HCT116 (cell line): ENCODE results near the gene BSN. TPM values are rescaled to one million over a fixed set of nuclear protein-coding genes. Genes with fewer than 3 reads are reported as not detected.

ENCODE experiments used
- ATAC-seq: fragments of 200-7000 bp; cut with Tn5 transposase; 2 replicates; pipeline ENCODE4 v1.9.1; 2020; ENCODE audit warnings: mild to moderate bottlenecking, moderate library complexity
- BruUV-seq: library from RNA; stranded (reverse); fragments of 400-500 nt; replicated peaks from 2 replicates; lab custom pipeline; 2021; lab: Mats Ljungman, UMichigan
- CTCF ChIA-PET: fragments of 300-600 bp; sonication (Branson Sonifier 250); formaldehyde crosslinking; loops from one replicate; lab custom pipeline; 2021; ENCODE audit warnings: antibody characterized with exemption; lab: Charles Lee
- POLR2A ChIA-PET: fragments of 300-600, 350-600 bp; sonication (Branson Sonifier 250); formaldehyde crosslinking; loops from one replicate; lab custom pipeline; 2021; ENCODE audit warnings: antibody characterized with exemption; lab: Charles Lee
- RAD21 ChIA-PET, 2 experiments: fragments of 300-600 bp; sonication (Branson Sonifier 250); formaldehyde crosslinking; loops; one replicate each; lab custom pipeline; 2023; ENCODE audit warnings: low total read pairs in 2 of 2; ENCODE audit not compliant: uncharacterized antibody in 2 of 2, unreplicated experiment in 2 of 2, low non-redundant PET in 1 of 2; lab: Charles Lee
- DNase-seq: peaks from one replicate; pipeline ENCODE4 v3.0.0-alpha.2; 2010; ENCODE audit warnings: low read depth, low spot score
- H2AFZ ChIP-seq: fragments of 200-600 bp; shearing (Covaris generic), sonication (generic); 2 replicates; pipeline ENCODE4 v1.6.1; 2017; ENCODE audit warnings: low read depth, mixed run types, mixed read lengths, antibody characterized with exemption, low read length; ENCODE audit not compliant: poor library complexity, severe bottlenecking
- H3K27ac ChIP-seq: 2 replicates; pipeline ENCODE4 v1.5.1; 2012; ENCODE audit warnings: low read depth, low read length
- H3K27me3 ChIP-seq: fragments of 200-600 bp; sonication (generic); 2 replicates; pipeline ENCODE4 v1.6.1; 2016; ENCODE audit warnings: mixed run types, low read length, mixed read lengths; ENCODE audit not compliant: insufficient read depth
- H3K36me3 ChIP-seq, 2 experiments: fragments of 200-500 bp in 1 of 2; fragments of 200-600 bp in 1 of 2; sonication (Bioruptor generic) in 1 of 2; sonication (generic) in 1 of 2; 2 replicates each; pipeline versions ENCODE4 v1.5.1 to v1.6.1; 2014 to 2016; ENCODE audit warnings: low read length in 2 of 2, inconsistent platforms in 1 of 2, mixed read lengths in 1 of 2, mixed run types in 1 of 2; ENCODE audit not compliant: insufficient read depth in 2 of 2, control insufficient read depth in 1 of 2
- H3K4me1 ChIP-seq, 2 experiments: fragments of 200-600 bp in 1 of 2; sonication (generic) in 1 of 2; 2 replicates each; pipeline versions ENCODE4 v1.5.1 to v1.6.1; 2012 to 2017; ENCODE audit warnings: low read length in 2 of 2, inconsistent platforms in 1 of 2, mild to moderate bottlenecking in 1 of 2, mixed read lengths in 1 of 2, mixed run types in 1 of 2, moderate library complexity in 1 of 2; ENCODE audit not compliant: insufficient read depth in 2 of 2, control insufficient read depth in 1 of 2
- H3K4me2 ChIP-seq: fragments of 200-600 bp; sonication (generic); 2 replicates; pipeline ENCODE4 v1.6.1; 2017; ENCODE audit warnings: mixed run types, low read length, mixed read lengths
- H3K4me3 ChIP-seq, 2 experiments: fragments of 200-600 bp in 1 of 2; sonication (generic) in 1 of 2; replicated peaks in 1 of 2; 2 replicates each; pipeline ENCODE4 v1.5.1; 2011 to 2016; ENCODE audit warnings: low read length in 2 of 2, control low read depth in 1 of 2, low read depth in 1 of 2, mild to moderate bottlenecking in 1 of 2, mixed read lengths in 1 of 2, mixed run types in 1 of 2
- H3K79me2 ChIP-seq: fragments of 200-600 bp; sonication (generic); 2 replicates; pipeline ENCODE4 v1.6.1; 2017; ENCODE audit warnings: mild to moderate bottlenecking, mixed run types, low read length, moderate library complexity, mixed read lengths; ENCODE audit not compliant: insufficient read depth
- H3K9ac ChIP-seq: fragments of 200-600 bp; sonication (generic); 2 replicates; pipeline ENCODE4 v1.6.1; 2016; ENCODE audit warnings: low read length, mixed read lengths
- H3K9me2 ChIP-seq: fragments of 200-600 bp; sonication (generic), shearing (Covaris generic); 2 replicates; pipeline ENCODE4 v1.6.1; 2017; ENCODE audit warnings: mixed run types, mild to moderate bottlenecking, moderate library complexity; ENCODE audit not compliant: insufficient read depth
- H3K9me3 ChIP-seq, 2 experiments: fragments of 200-500 bp in 1 of 2; fragments of 200-600 bp in 1 of 2; sonication (Bioruptor generic) in 1 of 2; sonication (generic) in 1 of 2; 2 replicates each; pipeline ENCODE4 v1.6.1; 2014 to 2017; ENCODE audit warnings: low read length in 2 of 2, mixed read lengths in 2 of 2, inconsistent platforms in 1 of 2, low read depth in 1 of 2, mild to moderate bottlenecking in 1 of 2, mixed run types in 1 of 2, moderate library complexity in 1 of 2; ENCODE audit not compliant: control insufficient read depth in 1 of 2, insufficient read depth in 1 of 2
- H4K20me1 ChIP-seq: fragments of 200-600 bp; sonication (generic), shearing (Covaris generic); 2 replicates; pipeline ENCODE4 v1.6.1; 2017; ENCODE audit warnings: mixed run types, mild to moderate bottlenecking, moderate library complexity; ENCODE audit not compliant: insufficient read depth
- CBX3 ChIP-seq: IDR thresholded peaks from 2 replicates; pipeline ENCODE4 v1.6.1; 2012; ENCODE audit warnings: low read depth
- CEBPB ChIP-seq: IDR thresholded peaks from 2 replicates; pipeline ENCODE4 v1.6.1; 2012; ENCODE audit warnings: low read depth
- EGR1 ChIP-seq: IDR thresholded peaks from 2 replicates; pipeline ENCODE4 v1.6.1; 2012; ENCODE audit warnings: low read depth
- EZH2 ChIP-seq: fragments of 200-600 bp; sonication (generic); IDR thresholded peaks from 2 replicates; pipeline ENCODE4 v1.6.1; 2017; ENCODE audit warnings: antibody characterized with exemption, mixed run types
- EZH2phosphoT487 ChIP-seq: fragments of 200-600 bp; IDR thresholded peaks from 2 replicates; pipeline ENCODE4 v1.6.1; 2018; ENCODE audit warnings: antibody characterized with exemption, borderline replicate concordance
- FOSL1 ChIP-seq: IDR thresholded peaks from 2 replicates; pipeline ENCODE4 v1.6.1; 2012; ENCODE audit warnings: low read depth
- JUND ChIP-seq: IDR thresholded peaks from 2 replicates; pipeline ENCODE4 v1.6.1; 2012
- POLR2A ChIP-seq: IDR thresholded peaks from 2 replicates; pipeline ENCODE4 v1.7.0; 2011; ENCODE audit warnings: borderline replicate concordance; ENCODE audit not compliant: insufficient read depth, insufficient read length; ENCODE audit errors: extremely low read depth
- POLR2AphosphoS5 ChIP-seq: IDR thresholded peaks from 2 replicates; pipeline ENCODE4 v1.6.1; 2011; ENCODE audit warnings: mild to moderate bottlenecking, low read depth, low read length, moderate library complexity
- SIN3A ChIP-seq: IDR thresholded peaks from 2 replicates; pipeline ENCODE4 v1.6.1; 2012; ENCODE audit warnings: low read depth
- ZFX ChIP-seq: fragments of 450-650 bp; IDR thresholded peaks from 2 replicates; pipeline ENCODE4 v1.6.1; 2017
- intact Hi-C: fragments of 100-400 bp; cut with micrococcal nuclease; formaldehyde crosslinking; loops from 2 replicates; pipeline ENCODE4 v1.10.0; 2022
- total RNA-seq: library from RNA; stranded (reverse); gene quantifications from one replicate; pipeline ENCODE4 v1.2.1, GENCODE V29; 2021; ENCODE audit not compliant: unreplicated experiment
- TF ChIP-seq, protein P1 (sequence below): IDR thresholded peaks from 2 replicates; pipeline ENCODE4 v1.6.1; 2011; ENCODE audit warnings: mild to moderate bottlenecking, low read length, moderate library complexity; ENCODE audit not compliant: insufficient replicate concordance; ENCODE audit errors: extremely low read depth
- TF ChIP-seq, protein P2 (sequence below): IDR thresholded peaks from 2 replicates; pipeline ENCODE4 v1.6.1; 2012
- TF ChIP-seq, protein P3 (sequence below): IDR thresholded peaks from 2 replicates; pipeline ENCODE4 v1.6.1; 2012
- TF ChIP-seq, protein P4 (sequence below): IDR thresholded peaks from 2 replicates; pipeline ENCODE4 v1.6.1; 2012; ENCODE audit warnings: low read depth
- TF ChIP-seq, protein P5 (sequence below), 3 experiments: fragments of 200-600 bp in 1 of 3; sonication (generic) in 1 of 3; IDR thresholded peaks in 2 of 3; conservative IDR thresholded peaks in 1 of 3; 2 replicates each; pipeline ENCODE4 v1.5.1; 2012 to 2017; ENCODE audit warnings: low read depth in 2 of 3, low read length in 2 of 3, antibody characterized with exemption in 1 of 3, borderline replicate concordance in 1 of 3, control low read depth in 1 of 3, mild to moderate bottlenecking in 1 of 3, mixed read lengths in 1 of 3, mixed run types in 1 of 3, moderate library complexity in 1 of 3; ENCODE audit not compliant: insufficient read depth in 1 of 3

Gene BSN
- total RNA-seq, 1 experiment from 2014 or later: 1.5 TPM

DNA sequence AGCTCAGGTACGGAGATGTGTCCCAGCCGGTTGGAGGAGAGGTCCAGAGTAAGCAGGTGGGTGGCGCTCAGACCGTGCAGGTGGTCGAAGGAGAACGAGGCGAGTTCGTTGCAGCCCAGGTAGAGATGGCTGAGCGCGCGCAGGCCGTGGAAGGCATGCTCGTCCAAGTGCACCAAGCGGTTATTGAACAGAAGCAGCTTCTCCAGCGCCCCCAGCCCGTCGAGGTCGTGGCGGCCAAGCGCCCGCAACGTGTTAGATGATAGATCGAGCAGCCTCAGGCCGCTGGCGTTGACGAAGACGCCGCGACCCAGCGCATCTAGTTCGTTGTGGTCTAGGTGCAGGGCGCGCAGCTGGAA lies 164.6 kb downstream of the BSN start:
- ATAC-seq (no peak), DNase-seq (no peak)
- peak overlapping the region; percentile 86 for H3K4me2 ChIP-seq
- no peak overlapping the region for H3K9ac ChIP-seq
- POLR2A ChIA-PET: no interaction called here
- no peak overlapping the region; a peak in 1 of 4 replicates for H3K4me3 ChIP-seq
- no peaks in the 10 kb centered on the region for H3K9me3 ChIP-seq
- H3K9me2 ChIP-seq: no peaks in the 10 kb centered on the region
- CTCF ChIA-PET: interaction anchor here (1.0 kb wide), 1 partner anchor 84 kb away, joined by 3 read pairs; no protein-coding TSS in a partner anchor
- H3K27ac ChIP-seq: no peak overlapping the region; the same call in 1 of the 2 replicates
- H3K27me3 ChIP-seq: no peaks in the 10 kb centered on the region
- no TSS peak for BruUV-seq
- peaks cover 18% of the 10 kb centered on the region for H3K79me2 ChIP-seq
- peaks cover 3 to 24% of the 10 kb centered on the region in 2 experiments; a peak in 2 of 4 replicates for H3K36me3 ChIP-seq
- RAD21 ChIA-PET: no interaction called here
- intact Hi-C loops: loop anchor here (1.0 kb wide), 1 partner anchor 45 kb away; the partner anchor contains the start of gene APEH
- peaks cover 7 to 25% of the 10 kb centered on the region in 2 experiments; a peak in 3 of 4 replicates for H3K4me1 ChIP-seq
- TF ChIP-seq EGR1 (no peak), FOSL1 (no peak), CEBPB (no peak), CBX3 (no peak), ZFX (no peak), SIN3A (no peak), EZH2phosphoT487 (no peak), POLR2A (no peak), JUND (no peak), POLR2AphosphoS5 (no peak), EZH2 (no peak)
- TF ChIP-seq, protein P1, sequence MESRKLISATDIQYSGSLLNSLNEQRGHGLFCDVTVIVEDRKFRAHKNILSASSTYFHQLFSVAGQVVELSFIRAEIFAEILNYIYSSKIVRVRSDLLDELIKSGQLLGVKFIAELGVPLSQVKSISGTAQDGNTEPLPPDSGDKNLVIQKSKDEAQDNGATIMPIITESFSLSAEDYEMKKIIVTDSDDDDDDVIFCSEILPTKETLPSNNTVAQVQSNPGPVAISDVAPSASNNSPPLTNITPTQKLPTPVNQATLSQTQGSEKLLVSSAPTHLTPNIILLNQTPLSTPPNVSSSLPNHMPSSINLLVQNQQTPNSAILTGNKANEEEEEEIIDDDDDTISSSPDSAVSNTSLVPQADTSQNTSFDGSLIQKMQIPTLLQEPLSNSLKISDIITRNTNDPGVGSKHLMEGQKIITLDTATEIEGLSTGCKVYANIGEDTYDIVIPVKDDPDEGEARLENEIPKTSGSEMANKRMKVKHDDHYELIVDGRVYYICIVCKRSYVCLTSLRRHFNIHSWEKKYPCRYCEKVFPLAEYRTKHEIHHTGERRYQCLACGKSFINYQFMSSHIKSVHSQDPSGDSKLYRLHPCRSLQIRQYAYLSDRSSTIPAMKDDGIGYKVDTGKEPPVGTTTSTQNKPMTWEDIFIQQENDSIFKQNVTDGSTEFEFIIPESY: no peak
- TF ChIP-seq, protein P2, sequence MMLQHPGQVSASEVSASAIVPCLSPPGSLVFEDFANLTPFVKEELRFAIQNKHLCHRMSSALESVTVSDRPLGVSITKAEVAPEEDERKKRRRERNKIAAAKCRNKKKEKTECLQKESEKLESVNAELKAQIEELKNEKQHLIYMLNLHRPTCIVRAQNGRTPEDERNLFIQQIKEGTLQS: no peak
- TF ChIP-seq, protein P3, sequence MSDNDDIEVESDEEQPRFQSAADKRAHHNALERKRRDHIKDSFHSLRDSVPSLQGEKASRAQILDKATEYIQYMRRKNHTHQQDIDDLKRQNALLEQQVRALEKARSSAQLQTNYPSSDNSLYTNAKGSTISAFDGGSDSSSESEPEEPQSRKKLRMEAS: no peak
- TF ChIP-seq, protein P4, sequence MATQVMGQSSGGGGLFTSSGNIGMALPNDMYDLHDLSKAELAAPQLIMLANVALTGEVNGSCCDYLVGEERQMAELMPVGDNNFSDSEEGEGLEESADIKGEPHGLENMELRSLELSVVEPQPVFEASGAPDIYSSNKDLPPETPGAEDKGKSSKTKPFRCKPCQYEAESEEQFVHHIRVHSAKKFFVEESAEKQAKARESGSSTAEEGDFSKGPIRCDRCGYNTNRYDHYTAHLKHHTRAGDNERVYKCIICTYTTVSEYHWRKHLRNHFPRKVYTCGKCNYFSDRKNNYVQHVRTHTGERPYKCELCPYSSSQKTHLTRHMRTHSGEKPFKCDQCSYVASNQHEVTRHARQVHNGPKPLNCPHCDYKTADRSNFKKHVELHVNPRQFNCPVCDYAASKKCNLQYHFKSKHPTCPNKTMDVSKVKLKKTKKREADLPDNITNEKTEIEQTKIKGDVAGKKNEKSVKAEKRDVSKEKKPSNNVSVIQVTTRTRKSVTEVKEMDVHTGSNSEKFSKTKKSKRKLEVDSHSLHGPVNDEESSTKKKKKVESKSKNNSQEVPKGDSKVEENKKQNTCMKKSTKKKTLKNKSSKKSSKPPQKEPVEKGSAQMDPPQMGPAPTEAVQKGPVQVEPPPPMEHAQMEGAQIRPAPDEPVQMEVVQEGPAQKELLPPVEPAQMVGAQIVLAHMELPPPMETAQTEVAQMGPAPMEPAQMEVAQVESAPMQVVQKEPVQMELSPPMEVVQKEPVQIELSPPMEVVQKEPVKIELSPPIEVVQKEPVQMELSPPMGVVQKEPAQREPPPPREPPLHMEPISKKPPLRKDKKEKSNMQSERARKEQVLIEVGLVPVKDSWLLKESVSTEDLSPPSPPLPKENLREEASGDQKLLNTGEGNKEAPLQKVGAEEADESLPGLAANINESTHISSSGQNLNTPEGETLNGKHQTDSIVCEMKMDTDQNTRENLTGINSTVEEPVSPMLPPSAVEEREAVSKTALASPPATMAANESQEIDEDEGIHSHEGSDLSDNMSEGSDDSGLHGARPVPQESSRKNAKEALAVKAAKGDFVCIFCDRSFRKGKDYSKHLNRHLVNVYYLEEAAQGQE: no peak
- TF ChIP-seq, protein P5, sequence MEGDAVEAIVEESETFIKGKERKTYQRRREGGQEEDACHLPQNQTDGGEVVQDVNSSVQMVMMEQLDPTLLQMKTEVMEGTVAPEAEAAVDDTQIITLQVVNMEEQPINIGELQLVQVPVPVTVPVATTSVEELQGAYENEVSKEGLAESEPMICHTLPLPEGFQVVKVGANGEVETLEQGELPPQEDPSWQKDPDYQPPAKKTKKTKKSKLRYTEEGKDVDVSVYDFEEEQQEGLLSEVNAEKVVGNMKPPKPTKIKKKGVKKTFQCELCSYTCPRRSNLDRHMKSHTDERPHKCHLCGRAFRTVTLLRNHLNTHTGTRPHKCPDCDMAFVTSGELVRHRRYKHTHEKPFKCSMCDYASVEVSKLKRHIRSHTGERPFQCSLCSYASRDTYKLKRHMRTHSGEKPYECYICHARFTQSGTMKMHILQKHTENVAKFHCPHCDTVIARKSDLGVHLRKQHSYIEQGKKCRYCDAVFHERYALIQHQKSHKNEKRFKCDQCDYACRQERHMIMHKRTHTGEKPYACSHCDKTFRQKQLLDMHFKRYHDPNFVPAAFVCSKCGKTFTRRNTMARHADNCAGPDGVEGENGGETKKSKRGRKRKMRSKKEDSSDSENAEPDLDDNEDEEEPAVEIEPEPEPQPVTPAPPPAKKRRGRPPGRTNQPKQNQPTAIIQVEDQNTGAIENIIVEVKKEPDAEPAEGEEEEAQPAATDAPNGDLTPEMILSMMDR (IDR thresholded peaks at IDR 0.05 in 2 of 3, conservative IDR thresholded peaks at IDR 0.05 in 1 of 3; ENCODE audit: borderline replicate concordance in 1 of 3, insufficient read depth in 1 of 3, low read depth in 2 of 3, low read length in 2 of 3): no peak
- no peaks in the 10 kb centered on the region for H4K20me1 ChIP-seq
- H2AFZ ChIP-seq: no peak overlapping the region
